GM21825 (cell line): Measurements from ENCODE around the gene NCKAP5.

ENCODE experiments used
- ATAC-seq: cut with Tn5 transposase; IDR thresholded peaks from one replicate; pipeline ENCODE4 v1.9.1; 2021; ENCODE audit warnings: mild to moderate bottlenecking, moderate library complexity; ENCODE audit not compliant: unreplicated experiment

The NCKAP5 gene

DNA sequence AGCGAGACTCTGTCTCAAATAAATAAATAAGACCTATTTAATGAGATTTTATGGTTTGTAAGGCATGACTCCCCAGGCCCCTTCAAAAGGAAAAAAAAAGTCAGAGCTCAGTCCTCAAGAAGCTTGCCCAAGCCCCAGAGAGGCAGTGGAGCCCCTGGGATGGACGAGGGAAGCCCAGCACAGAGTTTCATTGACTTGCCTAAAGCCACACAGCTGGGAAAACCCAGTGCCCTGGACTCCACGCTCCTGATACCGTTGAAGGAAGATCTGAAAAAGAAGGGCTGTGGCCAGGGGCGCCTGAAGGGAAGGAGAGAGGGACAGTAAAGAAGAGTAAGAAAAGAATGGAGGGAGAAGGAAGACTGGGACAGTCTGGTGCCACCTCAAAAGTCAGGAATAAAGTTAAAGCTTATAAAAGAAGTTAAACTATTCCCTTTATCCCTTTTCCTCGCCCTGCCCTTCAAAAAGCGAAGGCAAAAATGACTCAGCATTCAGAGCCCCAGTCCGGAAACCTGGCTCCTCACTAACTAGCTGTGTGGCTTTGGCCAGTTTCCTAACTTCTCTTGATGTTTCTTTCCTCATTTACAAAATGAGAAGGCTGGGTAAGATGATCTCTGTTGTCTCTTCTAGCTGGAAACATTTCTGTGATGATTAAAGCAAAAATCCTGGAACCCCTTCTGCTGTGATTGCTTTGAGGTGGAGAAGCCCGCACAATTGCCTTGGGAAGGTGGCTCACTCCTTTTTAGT, 945.0 kb downstream of the NCKAP5 start:
- no peak for ATAC-seq
